NB4 (cell line): ENCODE measurements around the gene ENC1.

ENCODE experiments used
- CTCF ChIP-seq: IDR thresholded peaks from one replicate; pipeline ENCODE4 v1.5.1; 2012; ENCODE audit warnings: low read depth, low read length
- POLR2A ChIP-seq: IDR thresholded peaks from 2 replicates; pipeline ENCODE4 v1.6.1; 2011; ENCODE audit warnings: mild to moderate bottlenecking; ENCODE audit not compliant: insufficient read length; ENCODE audit errors: extremely low read depth

DNA sequence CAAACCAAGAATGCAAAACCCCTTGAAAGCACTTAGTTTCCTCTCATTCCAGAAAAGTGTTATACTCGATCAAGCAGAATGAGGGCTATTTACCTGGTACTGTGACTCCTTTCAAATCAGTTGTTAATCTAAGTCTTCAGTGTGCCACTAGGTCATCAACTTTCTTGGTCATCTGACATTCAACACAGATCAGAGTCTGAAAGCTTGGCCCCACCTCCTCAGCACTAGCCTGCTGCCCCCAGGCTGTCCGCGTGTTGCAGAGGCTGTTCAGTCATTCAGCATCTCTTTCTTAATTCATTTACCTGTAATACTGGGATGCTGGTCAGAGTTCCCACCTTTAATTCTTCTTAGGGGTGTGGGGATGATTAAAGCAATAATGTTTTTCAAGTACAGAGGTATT lies 28.5 kb downstream of the ENC1 start:
- TF ChIP-seq CTCF: no peak
- no peak for TF ChIP-seq POLR2A
